ENCODE measurements around the gene ZMIZ2. TPM values are rescaled to one million over a fixed set of nuclear protein-coding genes. Genes with fewer than 3 reads are reported as not detected.

The ZMIZ2 gene
- total and polyA plus RNA-seq, 2 experiments from 2014 or later, result 15.5 to 46.1 TPM

DNA sequence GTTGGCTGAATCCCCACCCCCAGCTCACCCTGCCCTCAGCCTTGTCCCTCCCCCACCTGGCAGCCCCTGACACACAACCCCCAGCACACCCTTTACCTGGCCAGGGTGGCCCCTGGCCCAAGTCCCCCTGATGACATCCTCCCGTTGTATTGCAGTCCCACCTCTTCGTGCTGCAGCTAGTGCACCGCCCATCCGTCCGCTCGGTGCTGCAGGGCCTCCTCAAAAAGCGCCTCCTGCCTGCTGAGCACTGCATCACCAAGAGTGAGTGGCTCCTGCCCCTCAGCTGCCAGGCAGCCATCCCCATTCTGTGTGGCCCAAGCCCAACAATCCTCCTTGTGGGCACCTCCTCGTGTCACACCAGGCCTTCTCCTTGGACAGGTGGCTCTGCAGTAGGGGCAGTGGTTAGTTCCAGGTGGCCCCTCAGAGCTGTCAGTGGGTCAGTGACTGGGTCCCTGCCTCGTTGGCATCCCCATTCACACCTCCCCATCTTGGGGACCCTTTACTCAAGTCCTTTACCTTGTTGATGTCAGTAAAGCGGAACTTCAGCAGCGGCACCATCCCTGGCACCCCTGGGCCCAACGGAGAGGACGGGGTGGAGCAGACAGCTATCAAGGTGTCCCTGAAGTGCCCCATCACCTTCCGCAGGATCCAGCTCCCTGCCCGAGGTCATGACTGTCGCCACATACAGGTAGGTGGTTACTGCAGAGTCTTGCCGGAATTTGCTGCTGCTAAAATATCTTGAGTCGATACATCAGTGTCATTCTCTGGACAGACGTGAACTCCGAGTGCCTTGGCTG, 14.3 kb downstream of the ZMIZ2 start:
- ATAC-seq (no peak; the same call in 2 of the 3 replicates), DNase-seq (ENCODE audit: low spot score) (no peak)
- Mint-ChIP-seq H3K27ac (no peak overlapping the region), H3K27me3 (ENCODE audit: insufficient read depth, low read depth, poor library complexity) (peaks cover 13% of the 10 kb centered on the region), H3K36me3 (ENCODE audit: low read depth) (peaks cover 72% of the 10 kb centered on the region), H3K9me3 (no peaks in the 10 kb centered on the region; the same call in 2 of the 3 replicates), H3K4me3 (no peak overlapping the region), H3K4me1 (peaks cover 9% of the 10 kb centered on the region)
- TF ChIP-seq, protein P1, sequence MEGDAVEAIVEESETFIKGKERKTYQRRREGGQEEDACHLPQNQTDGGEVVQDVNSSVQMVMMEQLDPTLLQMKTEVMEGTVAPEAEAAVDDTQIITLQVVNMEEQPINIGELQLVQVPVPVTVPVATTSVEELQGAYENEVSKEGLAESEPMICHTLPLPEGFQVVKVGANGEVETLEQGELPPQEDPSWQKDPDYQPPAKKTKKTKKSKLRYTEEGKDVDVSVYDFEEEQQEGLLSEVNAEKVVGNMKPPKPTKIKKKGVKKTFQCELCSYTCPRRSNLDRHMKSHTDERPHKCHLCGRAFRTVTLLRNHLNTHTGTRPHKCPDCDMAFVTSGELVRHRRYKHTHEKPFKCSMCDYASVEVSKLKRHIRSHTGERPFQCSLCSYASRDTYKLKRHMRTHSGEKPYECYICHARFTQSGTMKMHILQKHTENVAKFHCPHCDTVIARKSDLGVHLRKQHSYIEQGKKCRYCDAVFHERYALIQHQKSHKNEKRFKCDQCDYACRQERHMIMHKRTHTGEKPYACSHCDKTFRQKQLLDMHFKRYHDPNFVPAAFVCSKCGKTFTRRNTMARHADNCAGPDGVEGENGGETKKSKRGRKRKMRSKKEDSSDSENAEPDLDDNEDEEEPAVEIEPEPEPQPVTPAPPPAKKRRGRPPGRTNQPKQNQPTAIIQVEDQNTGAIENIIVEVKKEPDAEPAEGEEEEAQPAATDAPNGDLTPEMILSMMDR (conservative IDR thresholded peaks at IDR 0.05; ENCODE audit: low read depth in 2 of 2), result peak in 1 of 2 experiments; percentile 11; a peak in 1 of 4 replicates
- TF ChIP-seq ZNF331 (CRISPR knock-in tag; IDR thresholded peaks at IDR 0.05; ENCODE audit: low read depth) (no peak), EZH2phosphoT487 (IDR thresholded peaks at IDR 0.05; ENCODE audit: unreplicated experiment) (no peak), ZNF114 (CRISPR knock-in tag; IDR thresholded peaks at IDR 0.05) (no peak)
- H2AFZ ChIP-seq, result no peak overlapping the region
- no peaks in the 10 kb centered on the region for H3K9me2 ChIP-seq (ENCODE audit: insufficient read depth)
- H4K20me1 ChIP-seq (replicated peaks; ENCODE audit: insufficient read depth), result peaks cover 3% of the 10 kb centered on the region; the same call in 1 of the 2 replicates
- no peaks in the 10 kb centered on the region for H3F3A ChIP-seq (replicated peaks; ENCODE audit: low read depth)
- H3K27ac ChIP-seq (ENCODE audit: low read depth), result no peak overlapping the region
- no peak overlapping the region for H3K4me2 ChIP-seq
- no peaks in the 10 kb centered on the region for H3K4me1 ChIP-seq (ENCODE audit: insufficient read depth)
- H3K27me3 ChIP-seq (ENCODE audit: insufficient read depth), result no peaks in the 10 kb centered on the region
- H3K36me3 ChIP-seq (ENCODE audit: insufficient read depth), result peaks cover 15% of the 10 kb centered on the region; the same call in 1 of the 2 replicates
- H3K4me3 ChIP-seq, result no peak overlapping the region
- H3K79me2 ChIP-seq (replicated peaks; ENCODE audit: insufficient read depth), result no peaks in the 10 kb centered on the region

DNA sequence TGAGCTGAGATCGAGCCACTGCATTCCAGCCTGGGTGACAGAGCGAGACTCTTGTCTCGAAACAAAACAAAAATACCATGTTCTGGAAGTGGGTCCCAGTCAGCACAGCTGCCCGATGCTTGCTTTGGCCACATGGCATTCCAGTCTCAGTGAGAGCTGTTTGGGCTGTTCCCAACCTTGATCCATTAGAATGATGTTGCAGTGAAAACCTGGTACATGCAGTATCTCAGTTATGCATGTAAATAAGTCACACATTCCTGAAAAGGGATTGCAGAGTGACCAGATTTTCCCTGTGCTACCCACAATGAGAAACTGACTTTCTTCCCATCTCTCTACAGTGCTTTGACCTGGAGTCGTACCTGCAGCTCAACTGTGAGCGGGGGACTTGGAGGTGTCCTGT, 15.4 kb downstream of the ZMIZ2 start:
- H3K79me2 ChIP-seq (replicated peaks; ENCODE audit: insufficient read depth), result no peaks in the 10 kb centered on the region
- H3F3A ChIP-seq (replicated peaks; ENCODE audit: low read depth), result 0 out of 2 replicates have a peak, but pooled peaks cover 3% of the 10 kb centered on the region
- no peak overlapping the region for H3K4me2 ChIP-seq
- DNase-seq (ENCODE audit: low spot score), result no peak
- no peak overlapping the region for H3K27ac Mint-ChIP-seq
- no peaks in the 10 kb centered on the region for H3K27me3 ChIP-seq (ENCODE audit: insufficient read depth)
- TF ChIP-seq, protein P2, sequence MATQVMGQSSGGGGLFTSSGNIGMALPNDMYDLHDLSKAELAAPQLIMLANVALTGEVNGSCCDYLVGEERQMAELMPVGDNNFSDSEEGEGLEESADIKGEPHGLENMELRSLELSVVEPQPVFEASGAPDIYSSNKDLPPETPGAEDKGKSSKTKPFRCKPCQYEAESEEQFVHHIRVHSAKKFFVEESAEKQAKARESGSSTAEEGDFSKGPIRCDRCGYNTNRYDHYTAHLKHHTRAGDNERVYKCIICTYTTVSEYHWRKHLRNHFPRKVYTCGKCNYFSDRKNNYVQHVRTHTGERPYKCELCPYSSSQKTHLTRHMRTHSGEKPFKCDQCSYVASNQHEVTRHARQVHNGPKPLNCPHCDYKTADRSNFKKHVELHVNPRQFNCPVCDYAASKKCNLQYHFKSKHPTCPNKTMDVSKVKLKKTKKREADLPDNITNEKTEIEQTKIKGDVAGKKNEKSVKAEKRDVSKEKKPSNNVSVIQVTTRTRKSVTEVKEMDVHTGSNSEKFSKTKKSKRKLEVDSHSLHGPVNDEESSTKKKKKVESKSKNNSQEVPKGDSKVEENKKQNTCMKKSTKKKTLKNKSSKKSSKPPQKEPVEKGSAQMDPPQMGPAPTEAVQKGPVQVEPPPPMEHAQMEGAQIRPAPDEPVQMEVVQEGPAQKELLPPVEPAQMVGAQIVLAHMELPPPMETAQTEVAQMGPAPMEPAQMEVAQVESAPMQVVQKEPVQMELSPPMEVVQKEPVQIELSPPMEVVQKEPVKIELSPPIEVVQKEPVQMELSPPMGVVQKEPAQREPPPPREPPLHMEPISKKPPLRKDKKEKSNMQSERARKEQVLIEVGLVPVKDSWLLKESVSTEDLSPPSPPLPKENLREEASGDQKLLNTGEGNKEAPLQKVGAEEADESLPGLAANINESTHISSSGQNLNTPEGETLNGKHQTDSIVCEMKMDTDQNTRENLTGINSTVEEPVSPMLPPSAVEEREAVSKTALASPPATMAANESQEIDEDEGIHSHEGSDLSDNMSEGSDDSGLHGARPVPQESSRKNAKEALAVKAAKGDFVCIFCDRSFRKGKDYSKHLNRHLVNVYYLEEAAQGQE (IDR thresholded peaks at IDR 0.05; ENCODE audit: unreplicated experiment), result no peak
- H3K4me3 Mint-ChIP-seq, result no peak overlapping the region
- no peak overlapping the region for H3K4me3 ChIP-seq
- peaks cover 15% of the 10 kb centered on the region; the same call in 1 of the 2 replicates for H3K36me3 ChIP-seq (ENCODE audit: insufficient read depth)
- peaks cover 69% of the 10 kb centered on the region for H3K36me3 Mint-ChIP-seq (ENCODE audit: low read depth)
- H3K27me3 Mint-ChIP-seq (ENCODE audit: insufficient read depth, low read depth, poor library complexity), result peaks cover 13% of the 10 kb centered on the region
- H3K27ac ChIP-seq (ENCODE audit: low read depth), result no peak overlapping the region
- peaks cover 10% of the 10 kb centered on the region; the same call in 1 of the 2 replicates for H3K4me1 ChIP-seq (ENCODE audit: insufficient read depth)
- no peaks in the 10 kb centered on the region; the same call in 2 of the 3 replicates for H3K9me3 Mint-ChIP-seq
- no peak overlapping the region for H2AFZ ChIP-seq
- no peaks in the 10 kb centered on the region for H3K9me2 ChIP-seq (ENCODE audit: insufficient read depth)
- no peak for ATAC-seq
- peaks cover 3% of the 10 kb centered on the region; the same call in 1 of the 2 replicates for H4K20me1 ChIP-seq (replicated peaks; ENCODE audit: insufficient read depth)
- peaks cover 20% of the 10 kb centered on the region for H3K4me1 Mint-ChIP-seq

All from GM23338 (cell line).